HEK293 (cell line): ENCODE measurements around the gene MAP3K4.
A peak's percentile ranks its signal among the peaks of the same experiment; 100 is the strongest.

ENCODE experiments used
- CTCF ChIA-PET: fragments of 350-600 bp; formaldehyde crosslinking; extraction: SDS; loops from one replicate; lab custom pipeline; 2021; ENCODE audit warnings: antibody characterized with exemption; lab: Yijun Ruan, JAX
- POLR2A ChIA-PET: fragments of 300-600 bp; formaldehyde crosslinking; extraction: SDS; loops from one replicate; lab custom pipeline; 2020; ENCODE audit warnings: antibody characterized with exemption, inconsistent platforms; lab: Yijun Ruan, JAX
- H3K27ac ChIP-seq: fragments of 200-500 bp; sonication (Bioruptor generic); 2 replicates; pipeline ENCODE4 v1.5.1; 2014; ENCODE audit warnings: low read depth, low read length, control low read depth, inconsistent platforms; ENCODE audit errors: extremely low read depth
- H3K36me3 ChIP-seq, 2 experiments: fragments of 200-500 bp in 1 of 2; sonication (Bioruptor generic) in 1 of 2; 1 replicate in 1 of 2; 2 replicates in 1 of 2; pipeline ENCODE4 v1.5.1; 2014 to 2017; ENCODE audit warnings: inconsistent platforms in 2 of 2, low read length in 2 of 2; ENCODE audit not compliant: control insufficient read depth in 2 of 2, insufficient read depth in 1 of 2
- H3K4me1 ChIP-seq: fragments of 200-500 bp; sonication (Bioruptor generic); 2 replicates; pipeline ENCODE4 v1.5.1; 2014; ENCODE audit warnings: mild to moderate bottlenecking, low read length, inconsistent platforms; ENCODE audit not compliant: control insufficient read depth, insufficient read depth
- H3K4me3 ChIP-seq: 2 replicates; pipeline ENCODE4 v1.5.1; 2011; ENCODE audit warnings: low read depth, mild to moderate bottlenecking, control low read depth, low read length, moderate library complexity
- H3K9me3 ChIP-seq: fragments of 200-500 bp; sonication (Bioruptor generic); 2 replicates; pipeline ENCODE4 v1.5.1; 2014; ENCODE audit warnings: low read depth, low read length, inconsistent platforms; ENCODE audit not compliant: control insufficient read depth, insufficient read depth
- BCL11B ChIP-seq: fragments of 450-650 bp; formaldehyde crosslinking; IDR thresholded peaks from 2 replicates; pipeline ENCODE4 v1.5.1; 2016; ENCODE audit warnings: low read depth, missing biosample characterization, missing genetic modification characterization
- GLIS2 ChIP-seq: fragments of 450-650 bp; formaldehyde crosslinking; IDR thresholded peaks from 2 replicates; pipeline ENCODE4 v1.5.1; 2016; ENCODE audit warnings: missing biosample characterization, missing genetic modification characterization
- HOXC10 ChIP-seq: sonication (generic); formaldehyde crosslinking; IDR thresholded peaks from 2 replicates; pipeline ENCODE4 v1.8.1; 2023; ENCODE audit warnings: mild to moderate bottlenecking, missing genetic modification reagents
- KLF10 ChIP-seq: fragments of 450-650 bp; IDR thresholded peaks from 2 replicates; pipeline ENCODE4 v1.5.1; 2018; ENCODE audit warnings: missing biosample characterization, mild to moderate bottlenecking, missing genetic modification characterization
- KLF9 ChIP-seq: fragments of 450-650 bp; formaldehyde crosslinking; IDR thresholded peaks from 2 replicates; pipeline ENCODE4 v1.5.1; 2016; ENCODE audit warnings: missing biosample characterization, missing genetic modification characterization, low read depth
- MZF1 ChIP-seq: fragments of 450-650 bp; formaldehyde crosslinking; IDR thresholded peaks from 2 replicates; pipeline ENCODE4 v1.5.1; 2017; ENCODE audit warnings: missing biosample characterization, missing genetic modification characterization, borderline replicate concordance
- PRDM1 ChIP-seq: fragments of 450-650 bp; formaldehyde crosslinking; IDR thresholded peaks from 2 replicates; pipeline ENCODE4; 2016; ENCODE audit warnings: missing biosample characterization, missing genetic modification characterization
- SP2 ChIP-seq: fragments of 450-650 bp; formaldehyde crosslinking; IDR thresholded peaks from 2 replicates; pipeline ENCODE4 v1.5.1; 2016; ENCODE audit warnings: missing biosample characterization, missing genetic modification characterization
- SP7 ChIP-seq: fragments of 450-650 bp; formaldehyde crosslinking; IDR thresholded peaks from 2 replicates; pipeline ENCODE4 v1.5.1; 2016; ENCODE audit warnings: missing biosample characterization, missing genetic modification characterization
- TRIM28 ChIP-seq: IDR thresholded peaks from 2 replicates; pipeline ENCODE4 v1.6.1; 2011; ENCODE audit warnings: low read length, control low read depth, borderline replicate concordance
- YY2 ChIP-seq: fragments of 450-650 bp; formaldehyde crosslinking; IDR thresholded peaks from 2 replicates; pipeline ENCODE4 v1.5.1; 2016; ENCODE audit warnings: missing biosample characterization, missing genetic modification characterization
- ZBTB10 ChIP-seq: fragments of 450-650 bp; formaldehyde crosslinking; IDR thresholded peaks from 2 replicates; pipeline ENCODE4 v1.5.1; 2016; ENCODE audit warnings: missing biosample characterization, missing genetic modification characterization
- ZBTB48 ChIP-seq: fragments of 450-650 bp; formaldehyde crosslinking; IDR thresholded peaks from 2 replicates; pipeline ENCODE4 v1.5.1; 2016; ENCODE audit warnings: missing biosample characterization, missing genetic modification characterization
- ZEB2 ChIP-seq: fragments of 450-650 bp; formaldehyde crosslinking; IDR thresholded peaks from 2 replicates; pipeline ENCODE4 v1.5.1; 2016; ENCODE audit warnings: missing biosample characterization, missing genetic modification characterization
- ZNF2 ChIP-seq: fragments of 450-650 bp; formaldehyde crosslinking; IDR thresholded peaks from 2 replicates; pipeline ENCODE4 v1.5.1; 2016; ENCODE audit warnings: missing biosample characterization, missing genetic modification characterization
- ZNF24 ChIP-seq: fragments of 450-650 bp; formaldehyde crosslinking; IDR thresholded peaks from 2 replicates; pipeline ENCODE4 v1.5.1; 2016; ENCODE audit warnings: missing biosample characterization, missing genetic modification characterization
- ZNF274 ChIP-seq, 2 experiments: fragments of 200-500 bp in 1 of 2; fragments of 450-650 bp in 1 of 2; sonication (Bioruptor generic) in 1 of 2; formaldehyde crosslinking in 1 of 2; IDR thresholded peaks; 2 replicates each; pipeline versions ENCODE4 v1.5.1 to v1.6.1; 2014 to 2016; ENCODE audit warnings: borderline replicate concordance in 1 of 2, inconsistent platforms in 1 of 2, low read length in 1 of 2, missing biosample characterization in 1 of 2, missing genetic modification characterization in 1 of 2
- ZNF394 ChIP-seq: fragments of 450-650 bp; formaldehyde crosslinking; IDR thresholded peaks from 2 replicates; pipeline ENCODE4 v1.5.1; 2016; ENCODE audit warnings: missing biosample characterization, missing genetic modification characterization, mild to moderate bottlenecking, moderate library complexity, borderline replicate concordance
- ZNF510 ChIP-seq: fragments of 450-650 bp; formaldehyde crosslinking; IDR thresholded peaks from 2 replicates; pipeline ENCODE4 v1.5.1; 2018; ENCODE audit warnings: mild to moderate bottlenecking, missing genetic modification characterization, missing biosample characterization; ENCODE audit not compliant: insufficient replicate concordance
- ZNF558 ChIP-seq: fragments of 450-650 bp; formaldehyde crosslinking; IDR thresholded peaks from 2 replicates; pipeline ENCODE4 v1.5.1; 2016; ENCODE audit warnings: missing biosample characterization, missing genetic modification characterization
- ZNF629 ChIP-seq: fragments of 450-650 bp; formaldehyde crosslinking; IDR thresholded peaks from 2 replicates; pipeline ENCODE4 v1.5.1; 2017; ENCODE audit warnings: missing biosample characterization, missing genetic modification characterization
- ZNF792 ChIP-seq: fragments of 450-650 bp; formaldehyde crosslinking; IDR thresholded peaks from 2 replicates; pipeline ENCODE4 v1.5.1; 2016; ENCODE audit warnings: missing biosample characterization, missing genetic modification characterization
- ZNF843 ChIP-seq: fragments of 450-650 bp; formaldehyde crosslinking; IDR thresholded peaks from 2 replicates; pipeline ENCODE4 v1.5.1; 2016; ENCODE audit warnings: missing biosample characterization, missing genetic modification characterization
- ZXDB ChIP-seq: fragments of 450-650 bp; formaldehyde crosslinking; IDR thresholded peaks from 2 replicates; pipeline ENCODE4 v1.5.1; 2016; ENCODE audit warnings: missing biosample characterization, missing genetic modification characterization
- TF ChIP-seq, protein P1 (sequence below): fragments of 450-650 bp; formaldehyde crosslinking; optimal IDR thresholded peaks from 2 replicates; pipeline ENCODE3; 2016; ENCODE audit warnings: missing biosample characterization, mild to moderate bottlenecking, missing genetic modification characterization
- TF ChIP-seq, protein P2 (sequence below): fragments of 450-650 bp; formaldehyde crosslinking; IDR thresholded peaks from 2 replicates; pipeline ENCODE4 v1.5.1; 2016; ENCODE audit warnings: missing biosample characterization, missing genetic modification characterization
- TF ChIP-seq, protein P3 (sequence below): fragments of 450-650 bp; formaldehyde crosslinking; IDR thresholded peaks from 2 replicates; pipeline ENCODE4 v1.5.1; 2016; ENCODE audit warnings: missing biosample characterization, missing genetic modification characterization

Gene MAP3K4

GRCh38 chr6:160990847-160991405 is 643 bp upstream of the MAP3K4 start (continued):
- no peak for TF ChIP-seq HOXC10 (CRISPR knock-in tag)
- TF ChIP-seq ZNF558 (tag by site-specific recombination) = no peak
- TF ChIP-seq ZNF394 (tag by site-specific recombination) = no peak
- no peak for TF ChIP-seq ZNF24 (tag by site-specific recombination)

DNA sequence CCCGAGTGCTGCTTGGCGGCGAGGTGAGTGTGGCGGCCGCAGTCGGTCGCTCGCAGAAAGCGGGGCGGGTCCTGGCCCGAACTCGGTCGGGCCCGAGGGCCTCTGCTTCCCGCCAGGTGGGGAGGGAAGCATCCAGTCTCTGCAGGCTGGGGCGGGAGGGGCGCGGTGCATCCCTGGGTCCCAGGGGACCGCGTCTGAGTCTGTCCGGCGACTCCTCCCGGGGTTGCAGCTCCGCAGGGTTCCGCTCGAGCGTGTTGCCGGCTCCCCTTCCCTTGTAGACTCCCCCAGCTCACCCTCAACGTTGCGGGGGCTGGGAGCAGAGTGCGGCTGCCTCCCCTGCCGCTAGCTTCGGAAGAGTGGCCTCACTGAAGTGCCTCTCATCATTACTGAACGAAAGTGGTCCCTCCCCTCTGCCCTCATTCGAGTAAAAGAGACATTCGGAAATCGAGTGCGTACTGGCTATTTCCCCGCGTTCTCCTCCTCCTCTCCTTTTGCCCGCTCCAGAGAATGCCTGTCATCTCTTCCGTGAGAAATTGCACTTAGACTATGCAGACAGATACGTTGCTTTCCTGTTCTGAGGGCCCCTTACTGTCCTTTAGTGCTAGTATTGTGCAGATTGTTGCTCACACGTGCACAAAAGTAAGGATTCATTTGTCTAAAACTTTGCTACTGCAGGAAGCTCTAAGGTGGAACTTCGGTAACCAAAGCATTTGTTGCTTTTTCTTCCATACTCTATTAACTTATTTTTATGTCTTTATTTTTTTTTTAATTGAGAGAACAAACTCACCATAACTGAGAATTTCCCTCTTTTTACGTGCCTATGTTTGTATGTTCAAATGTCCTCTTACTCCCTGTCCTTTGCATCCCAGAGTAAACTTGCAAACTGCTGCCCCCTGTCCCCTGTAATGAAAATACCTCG is 751 bp downstream of the MAP3K4 start:
- H3K4me1 ChIP-seq = peaks cover 5% of the 10 kb centered on the region
- H3K36me3 ChIP-seq = no peaks in the 10 kb centered on the region
- peak overlapping the region; percentile 93 for H3K27ac ChIP-seq
- CTCF ChIA-PET = interaction anchor here (0.6 to 4.6 kb wide), 22 partner anchors 12 to 384 kb away, joined by 3 to 50 read pairs (median 4); no protein-coding TSS in a partner anchor
- no peaks in the 10 kb centered on the region for H3K9me3 ChIP-seq
- H3K4me3 ChIP-seq = peak overlapping the region; percentile 99
- POLR2A ChIA-PET = interaction anchor here (0.9 to 2.5 kb wide), 11 partner anchors 10 to 282 kb away, joined by 3 to 20 read pairs (median 4); partner anchors contain the start of gene AGPAT4
- peak; percentile 2 for TF ChIP-seq ZNF510
- TF ChIP-seq, protein P1, sequence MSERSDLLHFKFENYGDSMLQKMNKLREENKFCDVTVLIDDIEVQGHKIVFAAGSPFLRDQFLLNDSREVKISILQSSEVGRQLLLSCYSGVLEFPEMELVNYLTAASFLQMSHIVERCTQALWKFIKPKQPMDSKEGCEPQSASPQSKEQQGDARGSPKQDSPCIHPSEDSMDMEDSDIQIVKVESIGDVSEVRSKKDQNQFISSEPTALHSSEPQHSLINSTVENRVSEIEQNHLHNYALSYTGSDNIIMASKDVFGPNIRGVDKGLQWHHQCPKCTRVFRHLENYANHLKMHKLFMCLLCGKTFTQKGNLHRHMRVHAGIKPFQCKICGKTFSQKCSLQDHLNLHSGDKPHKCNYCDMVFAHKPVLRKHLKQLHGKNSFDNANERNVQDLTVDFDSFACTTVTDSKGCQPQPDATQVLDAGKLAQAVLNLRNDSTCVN (tag by site-specific recombination) = peak; percentile 60
- peak; percentile 35 for TF ChIP-seq ZNF2 (tag by site-specific recombination)
- peak; percentile 44 for TF ChIP-seq KLF9 (tag by site-specific recombination)
- TF ChIP-seq MZF1 (tag by site-specific recombination) = no peak
- TF ChIP-seq ZXDB (tag by site-specific recombination) = peak; percentile 47; the same call in 1 of the 2 replicates
- peak; percentile 80 for TF ChIP-seq SP7
- peak; percentile 95 for TF ChIP-seq ZEB2 (tag by site-specific recombination)
- TF ChIP-seq ZNF394 (tag by site-specific recombination) = peak; percentile 47; the same call in 1 of the 2 replicates
- TF ChIP-seq, protein P2, sequence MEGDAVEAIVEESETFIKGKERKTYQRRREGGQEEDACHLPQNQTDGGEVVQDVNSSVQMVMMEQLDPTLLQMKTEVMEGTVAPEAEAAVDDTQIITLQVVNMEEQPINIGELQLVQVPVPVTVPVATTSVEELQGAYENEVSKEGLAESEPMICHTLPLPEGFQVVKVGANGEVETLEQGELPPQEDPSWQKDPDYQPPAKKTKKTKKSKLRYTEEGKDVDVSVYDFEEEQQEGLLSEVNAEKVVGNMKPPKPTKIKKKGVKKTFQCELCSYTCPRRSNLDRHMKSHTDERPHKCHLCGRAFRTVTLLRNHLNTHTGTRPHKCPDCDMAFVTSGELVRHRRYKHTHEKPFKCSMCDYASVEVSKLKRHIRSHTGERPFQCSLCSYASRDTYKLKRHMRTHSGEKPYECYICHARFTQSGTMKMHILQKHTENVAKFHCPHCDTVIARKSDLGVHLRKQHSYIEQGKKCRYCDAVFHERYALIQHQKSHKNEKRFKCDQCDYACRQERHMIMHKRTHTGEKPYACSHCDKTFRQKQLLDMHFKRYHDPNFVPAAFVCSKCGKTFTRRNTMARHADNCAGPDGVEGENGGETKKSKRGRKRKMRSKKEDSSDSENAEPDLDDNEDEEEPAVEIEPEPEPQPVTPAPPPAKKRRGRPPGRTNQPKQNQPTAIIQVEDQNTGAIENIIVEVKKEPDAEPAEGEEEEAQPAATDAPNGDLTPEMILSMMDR (tag by site-specific recombination) = peak; percentile 60
- TF ChIP-seq ZNF792 = no peak
- TF ChIP-seq BCL11B (tag by site-specific recombination) = no peak
- TF ChIP-seq, protein P3, sequence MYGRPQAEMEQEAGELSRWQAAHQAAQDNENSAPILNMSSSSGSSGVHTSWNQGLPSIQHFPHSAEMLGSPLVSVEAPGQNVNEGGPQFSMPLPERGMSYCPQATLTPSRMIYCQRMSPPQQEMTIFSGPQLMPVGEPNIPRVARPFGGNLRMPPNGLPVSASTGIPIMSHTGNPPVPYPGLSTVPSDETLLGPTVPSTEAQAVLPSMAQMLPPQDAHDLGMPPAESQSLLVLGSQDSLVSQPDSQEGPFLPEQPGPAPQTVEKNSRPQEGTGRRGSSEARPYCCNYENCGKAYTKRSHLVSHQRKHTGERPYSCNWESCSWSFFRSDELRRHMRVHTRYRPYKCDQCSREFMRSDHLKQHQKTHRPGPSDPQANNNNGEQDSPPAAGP (tag by site-specific recombination) = peak; percentile 90
- 0 out of 2 replicates have a peak, but pooled peaks have one; percentile 5 for TF ChIP-seq YY2 (tag by site-specific recombination)
- TF ChIP-seq ZNF843 = 0 out of 2 replicates have a peak, but pooled peaks have one; percentile 15
- TF ChIP-seq GLIS2 (tag by site-specific recombination) = peak; percentile 77; the same call in 1 of the 2 replicates
- 0 out of 2 replicates have a peak, but pooled peaks have one; percentile 58 for TF ChIP-seq ZBTB10 (tag by site-specific recombination)
- no peak for TF ChIP-seq KLF10 (tag by site-specific recombination)
- TF ChIP-seq SP2 (tag by site-specific recombination) = peak; percentile 72
- no peak for TF ChIP-seq ZNF274 (IDR thresholded peaks at IDR 0.05; ENCODE audit: low read length)
- no peak for TF ChIP-seq ZNF274 (tag by site-specific recombination; IDR thresholded peaks at IDR 0.05; ENCODE audit: borderline replicate concordance)
- peak; percentile 94 for TF ChIP-seq PRDM1 (tag by site-specific recombination)
- TF ChIP-seq ZNF629 (tag by site-specific recombination) = 0 out of 2 replicates have a peak, but pooled peaks have one; percentile 24
- peak; percentile 54; the same call in 1 of the 2 replicates for TF ChIP-seq ZBTB48
- TF ChIP-seq TRIM28 = peak; percentile 73; the same call in 1 of the 2 replicates
